Activated naive CD8-positive, alpha-beta T cell treated with anti-CD3 and anti-CD28 coated beads for 36 hours (primary cell): Measurements from ENCODE around the gene PRDM1. TPM values are rescaled to one million over a fixed set of nuclear protein-coding genes. Genes with fewer than 3 reads are reported as not detected.
"Not testable (repeated sequence)": the region's sequence is repeated elsewhere in the genome, so short reads cannot be mapped to it uniquely, and the experiment has no call there.

Source experiments
- DNase-seq: peaks from one replicate; pipeline ENCODE4 v3.0.0; 2021
- H3K27ac Mint-ChIP-seq: one replicate; pipeline ENCODE4 v1.8.0; 2022; ENCODE audit warnings: mild to moderate bottlenecking, moderate library complexity, mixed read lengths
- H3K27me3 Mint-ChIP-seq: one replicate; pipeline ENCODE4 v1.8.0; 2022; ENCODE audit warnings: mild to moderate bottlenecking, mixed read lengths
- H3K36me3 Mint-ChIP-seq: one replicate; pipeline ENCODE4 v1.8.0; 2021; ENCODE audit warnings: mild to moderate bottlenecking, mixed read lengths
- H3K4me1 Mint-ChIP-seq: one replicate; pipeline ENCODE4 v1.8.0; 2021; ENCODE audit warnings: mixed read lengths
- H3K4me3 Mint-ChIP-seq: one replicate; pipeline ENCODE4 v1.8.0; 2022; ENCODE audit warnings: mild to moderate bottlenecking, moderate library complexity, mixed read lengths
- H3K9me3 Mint-ChIP-seq: one replicate; pipeline ENCODE4 v1.8.0; 2022; ENCODE audit warnings: mixed read lengths
- total RNA-seq, 2 experiments: library from RNA; stranded (reverse); gene quantifications; one replicate each; pipeline ENCODE4 v1.2.3, GENCODE V29; 2021

Gene PRDM1
- total RNA-seq, 2 experiments from 2014 or later: 13.1 to 13.4 TPM

DNA sequence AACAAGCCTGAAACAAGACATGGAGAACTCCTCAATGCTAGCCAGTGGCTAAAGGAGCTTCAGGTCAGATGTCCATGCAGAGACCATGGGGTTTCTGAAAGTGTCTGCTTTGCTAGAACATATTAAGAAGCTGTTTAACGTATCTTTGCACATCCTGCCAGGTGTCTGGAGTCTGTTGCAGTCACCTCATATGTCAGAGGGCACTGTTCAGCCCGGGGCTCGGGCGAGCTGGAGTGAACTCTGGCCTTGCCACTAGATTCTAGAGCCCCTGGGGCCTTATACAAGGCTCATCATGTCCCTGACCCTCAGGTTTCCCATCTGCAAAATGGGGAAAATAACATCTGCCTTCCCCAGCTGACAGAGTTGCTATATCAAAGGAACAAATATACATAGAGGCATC is 59.0 kb downstream of the PRDM1 start:
- Mint-ChIP-seq H3K4me3 (no peak overlapping the region), H3K27me3 (peaks cover 5% of the 10 kb centered on the region), H3K27ac (no peak overlapping the region), H3K9me3 (peaks cover 2% of the 10 kb centered on the region), H3K4me1 (peaks cover 70% of the 10 kb centered on the region), H3K36me3 (peaks cover 3% of the 10 kb centered on the region)
- no peak for DNase-seq

DNA sequence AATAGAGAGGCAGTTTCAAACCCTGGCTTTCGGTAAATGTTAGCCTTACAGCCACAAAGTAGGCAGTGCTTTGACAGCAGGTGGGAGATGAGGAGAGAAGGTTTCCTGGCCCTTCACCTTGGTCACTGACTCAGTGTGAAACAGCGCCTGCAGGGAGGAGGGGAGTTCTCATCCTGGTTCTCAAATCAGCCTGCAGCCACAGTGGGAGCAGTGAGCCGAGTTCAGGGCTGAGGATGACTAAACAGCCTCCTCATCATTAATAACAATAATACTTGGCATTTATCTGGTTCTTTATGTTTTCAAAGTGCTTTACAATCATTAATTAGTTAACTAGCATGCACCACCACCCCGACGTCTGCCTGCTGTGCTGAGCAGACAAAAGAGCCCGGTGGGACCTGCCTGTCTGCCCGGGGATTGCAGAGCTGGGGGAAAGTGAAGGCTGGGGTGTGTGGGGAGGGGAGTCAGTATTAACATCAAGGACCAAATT is 59.6 kb downstream of the PRDM1 start:
- H3K9me3 Mint-ChIP-seq: peaks cover 2% of the 10 kb centered on the region
- peaks cover 3% of the 10 kb centered on the region for H3K36me3 Mint-ChIP-seq
- no peak overlapping the region for H3K4me3 Mint-ChIP-seq
- H3K4me1 Mint-ChIP-seq: peaks cover 64% of the 10 kb centered on the region
- H3K27ac Mint-ChIP-seq: no peak overlapping the region
- DNase-seq: peak; percentile 32
- peaks cover 5% of the 10 kb centered on the region for H3K27me3 Mint-ChIP-seq

DNA sequence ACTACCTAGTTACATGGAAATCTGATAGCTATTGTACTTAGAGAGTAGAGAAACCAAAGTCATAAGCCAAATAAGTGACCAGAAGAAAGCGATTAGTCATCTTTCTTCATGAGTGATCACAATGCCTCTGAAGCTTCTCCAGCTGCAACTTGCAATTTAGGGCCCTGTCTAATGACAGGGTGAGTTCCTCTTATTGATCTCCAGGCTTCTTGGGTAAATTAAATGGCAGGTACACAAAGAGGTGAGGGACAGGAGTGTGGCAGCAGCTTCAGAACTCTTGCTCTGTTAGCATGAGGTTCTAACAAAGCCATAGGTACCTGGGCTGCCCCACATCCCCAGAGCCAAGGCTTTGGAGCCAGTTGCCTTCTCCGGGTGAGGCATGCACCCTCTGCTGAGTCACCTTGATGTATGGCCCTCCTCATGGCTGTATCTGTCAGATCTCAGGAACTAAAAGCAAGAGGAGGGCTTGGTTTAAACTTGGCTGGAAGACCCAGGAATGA is 60.8 kb downstream of the PRDM1 start:
- H3K9me3 Mint-ChIP-seq: peaks cover 5% of the 10 kb centered on the region
- no peak overlapping the region for H3K4me3 Mint-ChIP-seq
- peaks cover 5% of the 10 kb centered on the region for H3K27me3 Mint-ChIP-seq
- peaks cover 5% of the 10 kb centered on the region for H3K36me3 Mint-ChIP-seq
- DNase-seq: no peak
- H3K4me1 Mint-ChIP-seq: peaks cover 55% of the 10 kb centered on the region
- H3K27ac Mint-ChIP-seq: no peak overlapping the region

DNA sequence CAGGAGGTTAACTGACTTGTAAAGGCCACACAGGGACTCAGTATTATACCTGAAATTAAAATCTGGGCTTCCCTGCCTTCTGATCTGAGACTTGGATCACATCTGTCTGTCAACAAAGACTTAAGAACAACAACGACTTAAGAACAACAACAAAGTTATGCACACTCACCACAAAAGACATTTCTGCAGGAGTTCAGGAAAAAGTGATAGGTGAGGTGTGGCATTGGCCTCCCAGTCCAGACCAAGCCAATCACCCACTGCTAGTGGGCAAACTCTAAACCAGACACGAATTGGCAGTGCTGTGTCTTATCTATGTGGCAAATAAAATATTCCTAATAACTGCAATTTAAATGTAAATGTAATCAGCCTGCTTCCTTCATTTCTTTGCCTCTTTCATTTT is 61.3 kb downstream of the PRDM1 start:
- Mint-ChIP-seq H3K4me1 (peaks cover 53% of the 10 kb centered on the region), H3K9me3 (peaks cover 5% of the 10 kb centered on the region), H3K4me3 (no peak overlapping the region), H3K27me3 (peaks cover 5% of the 10 kb centered on the region), H3K36me3 (peaks cover 9% of the 10 kb centered on the region), H3K27ac (no peak overlapping the region)
- no peak for DNase-seq

DNA sequence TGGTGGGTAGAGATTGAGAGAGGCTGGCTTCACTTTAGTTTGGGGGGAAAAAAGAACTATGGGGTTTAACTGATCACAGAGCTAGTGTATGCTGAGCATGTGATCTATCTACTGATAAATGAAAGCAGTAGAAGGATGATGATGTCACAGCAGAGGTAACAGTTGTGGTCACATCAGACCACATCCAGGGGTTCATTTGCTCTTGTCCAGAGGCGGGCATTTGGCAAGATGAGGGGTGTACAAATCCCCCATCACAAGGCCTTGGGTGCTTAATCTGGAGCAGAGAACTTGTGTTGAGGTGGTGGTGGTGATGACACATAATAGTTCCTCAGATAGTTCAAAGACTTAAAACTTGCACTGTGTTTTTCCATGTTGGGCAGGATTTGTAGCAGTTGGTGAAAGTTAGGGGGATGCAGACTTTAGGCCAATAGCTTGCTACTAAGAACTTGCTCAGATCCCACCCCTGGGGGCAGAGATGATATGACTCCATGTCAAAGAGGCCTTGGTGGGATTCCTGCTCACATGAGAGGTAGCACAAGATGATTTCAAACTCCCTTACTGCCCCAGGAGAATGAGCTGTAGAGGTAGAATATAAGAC is 63.4 kb downstream of the PRDM1 start:
- Mint-ChIP-seq H3K9me3 (peaks cover 8% of the 10 kb centered on the region), H3K4me1 (peaks cover 42% of the 10 kb centered on the region), H3K27me3 (peaks cover 5% of the 10 kb centered on the region), H3K4me3 (no peak overlapping the region), H3K27ac (peak overlapping the region; percentile 82), H3K36me3 (peaks cover 10% of the 10 kb centered on the region)
- DNase-seq: peak; percentile 67

DNA sequence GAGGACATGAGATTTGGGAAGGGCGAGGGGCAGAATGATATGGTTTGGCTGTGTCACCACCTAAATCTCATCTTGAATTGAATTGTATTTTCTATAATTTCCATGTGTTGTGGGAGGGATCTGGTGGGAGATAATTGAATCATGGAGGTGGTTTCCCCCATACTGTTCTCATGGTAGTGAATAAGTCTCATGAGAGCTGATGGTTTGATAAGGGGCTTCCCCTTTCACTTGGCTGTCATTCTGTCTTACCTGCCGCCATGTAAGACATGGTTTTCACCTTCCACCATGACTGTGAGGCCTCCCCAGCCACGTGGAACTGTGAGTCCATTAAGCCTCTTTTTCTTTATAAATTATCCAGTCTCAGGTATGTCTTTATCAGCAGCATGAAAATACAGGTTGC is 66.3 kb downstream of the PRDM1 start:
- H3K27me3 Mint-ChIP-seq, H3K9me3 Mint-ChIP-seq, DNase-seq, H3K4me3 Mint-ChIP-seq: not testable (repeated sequence)
- Mint-ChIP-seq H3K4me1 (peaks cover 24% of the 10 kb centered on the region), H3K36me3 (peaks cover 10% of the 10 kb centered on the region), H3K27ac (peak overlapping the region; percentile 32)

DNA sequence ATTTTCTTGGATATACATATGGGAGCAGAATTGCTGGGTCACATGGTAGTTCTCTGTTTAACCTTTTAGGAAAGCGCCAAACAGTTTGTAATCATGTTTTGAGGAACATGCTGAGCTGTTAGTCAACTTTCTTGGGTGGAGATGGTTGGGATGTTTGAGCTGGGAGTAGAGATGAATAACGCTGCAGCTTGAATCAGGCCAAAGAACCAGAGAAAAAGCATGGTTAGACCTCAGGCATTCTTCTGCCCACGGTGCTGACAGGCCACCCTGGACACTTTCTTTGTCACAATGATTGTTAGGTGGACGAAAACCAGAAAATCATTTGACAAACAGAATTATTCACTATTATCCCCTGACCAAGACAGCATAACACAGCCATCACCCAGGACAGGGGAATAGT is 66.8 kb downstream of the PRDM1 start:
- no peaks in the 10 kb centered on the region for H3K27me3 Mint-ChIP-seq
- H3K27ac Mint-ChIP-seq: no peak overlapping the region

DNA sequence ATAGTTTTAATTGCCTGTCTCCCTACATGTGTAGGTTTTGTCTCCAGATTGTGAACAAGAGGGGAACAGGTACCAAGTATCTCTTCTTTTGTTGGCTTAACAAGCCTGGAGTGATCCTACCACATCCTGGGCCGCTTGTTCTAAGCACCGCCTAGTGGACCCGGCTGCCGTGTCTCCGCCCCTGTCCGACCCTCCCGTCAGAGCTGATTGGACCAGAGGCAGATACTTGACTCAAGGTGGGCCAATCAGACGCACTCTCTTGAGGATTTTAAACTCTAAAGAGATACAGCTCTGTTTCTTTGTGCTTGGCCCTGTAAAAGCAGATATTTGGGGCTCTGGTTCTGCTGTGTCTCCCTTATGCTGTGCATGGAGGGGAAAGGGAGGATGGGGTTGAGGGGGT is 68.2 kb downstream of the PRDM1 start:
- peaks cover 16% of the 10 kb centered on the region for H3K4me1 Mint-ChIP-seq
- H3K27me3 Mint-ChIP-seq: peaks cover 8% of the 10 kb centered on the region
- peaks cover 6% of the 10 kb centered on the region for H3K9me3 Mint-ChIP-seq
- no peak overlapping the region for H3K4me3 Mint-ChIP-seq
- H3K36me3 Mint-ChIP-seq: peaks cover 7% of the 10 kb centered on the region
- no peak for DNase-seq
- H3K27ac Mint-ChIP-seq: no peak overlapping the region

More for the DNA sequence above, 66.8 kb downstream of the PRDM1 start:
- no peak overlapping the region for H3K4me3 Mint-ChIP-seq
- H3K36me3 Mint-ChIP-seq: peaks cover 10% of the 10 kb centered on the region
- peaks cover 23% of the 10 kb centered on the region for H3K4me1 Mint-ChIP-seq
- H3K9me3 Mint-ChIP-seq: peaks cover 8% of the 10 kb centered on the region
- no peak for DNase-seq

DNA sequence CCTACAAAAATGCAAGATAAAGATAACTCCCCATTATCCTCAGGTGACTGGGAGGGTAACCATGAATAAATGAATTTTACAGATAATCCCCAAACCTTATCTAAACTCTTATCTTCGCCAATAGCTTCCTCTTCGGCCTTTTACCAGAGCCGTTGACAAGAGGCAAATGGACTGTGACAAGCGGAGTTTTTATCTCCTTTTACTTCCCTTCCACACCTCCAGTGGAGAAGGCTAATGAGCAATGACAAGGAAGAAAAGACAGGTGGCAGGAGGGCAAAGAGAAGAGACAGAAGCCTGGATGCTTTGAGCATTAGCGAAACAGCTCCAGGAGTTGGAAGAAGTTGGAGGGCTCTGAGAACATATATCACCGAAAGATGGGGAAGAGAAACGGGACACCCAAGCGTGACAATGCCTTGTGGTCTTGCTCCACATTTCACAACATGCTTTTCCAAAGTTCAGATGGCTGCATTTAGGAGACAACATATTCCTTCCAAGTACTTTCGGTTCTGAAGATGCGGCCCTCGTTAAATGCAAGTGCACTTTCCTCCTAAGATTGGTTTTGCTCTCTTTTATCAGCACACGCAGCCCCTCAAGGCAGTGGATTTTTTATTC is 69.2 kb downstream of the PRDM1 start:
- H3K4me1 Mint-ChIP-seq: peaks cover 8% of the 10 kb centered on the region
- H3K4me3 Mint-ChIP-seq: no peak overlapping the region
- no peak overlapping the region for H3K27ac Mint-ChIP-seq
- H3K36me3 Mint-ChIP-seq: peaks cover 7% of the 10 kb centered on the region
- DNase-seq: no peak
- peaks cover 6% of the 10 kb centered on the region for H3K9me3 Mint-ChIP-seq
- peaks cover 10% of the 10 kb centered on the region for H3K27me3 Mint-ChIP-seq

DNA sequence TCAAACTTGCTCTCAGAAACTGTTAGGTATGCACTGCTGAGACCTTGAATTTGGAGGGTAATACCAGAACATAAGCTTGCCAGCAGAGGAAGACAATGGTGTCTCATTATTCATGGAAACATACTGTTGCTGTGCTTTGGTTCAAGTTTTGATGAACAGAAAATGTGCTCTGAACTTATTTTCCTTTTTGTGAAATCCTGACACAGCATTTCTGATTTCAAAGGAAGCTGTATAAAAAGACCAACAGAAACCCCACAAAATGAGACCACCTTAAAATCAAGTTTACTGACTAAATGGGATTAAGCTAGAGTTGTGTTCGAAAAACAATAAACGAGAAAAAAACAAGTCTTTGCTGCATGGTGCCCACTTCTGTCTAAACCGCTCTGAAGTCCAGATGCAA is 70.3 kb downstream of the PRDM1 start:
- DNase-seq: no peak
- H3K27me3 Mint-ChIP-seq: peaks cover 10% of the 10 kb centered on the region
- no peak overlapping the region for H3K27ac Mint-ChIP-seq
- no peak overlapping the region for H3K4me3 Mint-ChIP-seq
- peaks cover 4% of the 10 kb centered on the region for H3K9me3 Mint-ChIP-seq
- H3K4me1 Mint-ChIP-seq: peaks cover 8% of the 10 kb centered on the region
- H3K36me3 Mint-ChIP-seq: peaks cover 5% of the 10 kb centered on the region

DNA sequence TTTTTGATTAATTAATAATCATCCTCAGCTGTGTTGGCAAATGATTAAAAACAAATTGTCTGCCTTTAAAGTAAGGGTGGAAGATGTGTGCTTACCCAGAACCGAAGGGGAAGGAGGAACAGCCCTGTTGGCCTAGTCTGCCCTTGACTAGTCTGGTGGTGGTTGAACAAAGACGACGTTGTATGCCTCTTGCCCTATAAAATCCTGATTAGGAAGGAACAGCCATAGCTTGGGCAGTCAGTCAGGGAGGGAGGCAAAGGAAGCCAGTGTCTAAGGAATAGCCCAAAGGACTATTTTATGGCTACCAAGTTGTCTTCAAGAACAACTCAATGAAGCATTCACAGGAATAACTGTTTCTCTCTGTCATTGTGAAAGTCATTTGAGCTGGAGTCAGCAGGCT is 70.7 kb downstream of the PRDM1 start:
- no peak overlapping the region for H3K27ac Mint-ChIP-seq
- peaks cover 3% of the 10 kb centered on the region for H3K9me3 Mint-ChIP-seq
- H3K27me3 Mint-ChIP-seq: peaks cover 10% of the 10 kb centered on the region
- H3K36me3 Mint-ChIP-seq: peaks cover 5% of the 10 kb centered on the region
- DNase-seq: no peak
- H3K4me1 Mint-ChIP-seq: peaks cover 8% of the 10 kb centered on the region
- no peak overlapping the region for H3K4me3 Mint-ChIP-seq

DNA sequence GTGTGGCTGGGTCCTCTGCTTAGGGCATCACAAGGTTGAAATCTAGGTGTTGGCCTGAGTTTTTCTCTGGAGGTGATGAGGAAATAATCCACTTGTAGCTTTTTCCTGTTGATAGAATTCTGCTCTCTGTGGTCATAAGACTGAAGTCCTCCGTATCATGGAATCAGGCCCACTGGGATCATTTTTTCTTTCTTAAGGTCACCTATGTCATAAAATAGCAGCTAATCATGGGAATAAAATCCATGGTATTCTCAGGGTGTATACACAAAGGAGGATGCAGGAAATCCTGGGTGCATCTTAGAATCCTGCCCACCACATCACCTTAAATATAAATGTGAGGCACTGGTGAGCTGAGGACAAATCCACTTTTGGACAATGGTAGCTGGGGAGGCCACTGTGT is 72.7 kb downstream of the PRDM1 start:
- peaks cover 10% of the 10 kb centered on the region for H3K27me3 Mint-ChIP-seq
- DNase-seq: no peak
- H3K36me3 Mint-ChIP-seq: no peaks in the 10 kb centered on the region
- no peaks in the 10 kb centered on the region for H3K9me3 Mint-ChIP-seq
- peaks cover 12% of the 10 kb centered on the region for H3K4me1 Mint-ChIP-seq
- H3K27ac Mint-ChIP-seq: no peak overlapping the region
- H3K4me3 Mint-ChIP-seq: no peak overlapping the region

Other genes starting within 250 kb of the PRDM1 start
- 10 to 100 TPM; 36.9 to 41.8 TPM for gene ATG5, start 239.4 kb downstream of the PRDM1 start, total RNA-seq